Forelimb muscle (tissue), 1 donor: Measurements from ENCODE around the gene TMEM190. TPM values are rescaled to one million over a fixed set of nuclear protein-coding genes. Genes with fewer than 3 reads are reported as not detected.
"Not testable (repeated sequence)": the region's sequence is repeated elsewhere in the genome, so short reads cannot be mapped to it uniquely, and the experiment has no call there.

Source experiments
- DNase-seq: peaks from one replicate; pipeline ENCODE4 v3.0.0-alpha.2; 2013; ENCODE audit warnings: low read depth
- polyA plus RNA-seq: library from polyadenylated mRNA; unstranded; fragments of 120-200 nt; gene quantifications from one replicate; pipeline ENCODE4 v1.2.1, GENCODE V29; 2013; ENCODE audit not compliant: insufficient read length

The TMEM190 gene
- polyA plus RNA-seq, 1 donor = not detected

DNA sequence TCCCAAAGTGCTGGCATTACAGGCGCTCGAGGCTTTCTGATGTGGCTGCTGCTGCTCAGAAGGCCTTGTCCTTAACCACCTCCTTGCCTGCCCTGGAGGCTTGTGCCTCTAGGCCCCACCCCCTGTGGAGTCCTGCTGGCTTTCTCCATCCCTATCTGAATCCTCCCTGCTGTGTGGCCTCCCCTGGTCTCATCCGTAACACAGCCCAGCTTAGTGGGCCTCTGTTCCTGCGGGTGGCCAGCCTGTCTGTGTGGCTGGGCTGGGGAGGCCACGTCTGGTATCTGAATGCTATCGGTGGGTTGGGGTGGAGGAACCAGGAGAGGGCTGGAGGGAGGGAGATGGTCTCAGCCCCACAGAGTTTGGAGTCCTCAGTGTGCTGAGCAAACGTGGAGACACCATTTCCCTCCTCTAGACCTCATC lies 13.8 kb downstream of the TMEM190 start:
- no peak for DNase-seq

DNA sequence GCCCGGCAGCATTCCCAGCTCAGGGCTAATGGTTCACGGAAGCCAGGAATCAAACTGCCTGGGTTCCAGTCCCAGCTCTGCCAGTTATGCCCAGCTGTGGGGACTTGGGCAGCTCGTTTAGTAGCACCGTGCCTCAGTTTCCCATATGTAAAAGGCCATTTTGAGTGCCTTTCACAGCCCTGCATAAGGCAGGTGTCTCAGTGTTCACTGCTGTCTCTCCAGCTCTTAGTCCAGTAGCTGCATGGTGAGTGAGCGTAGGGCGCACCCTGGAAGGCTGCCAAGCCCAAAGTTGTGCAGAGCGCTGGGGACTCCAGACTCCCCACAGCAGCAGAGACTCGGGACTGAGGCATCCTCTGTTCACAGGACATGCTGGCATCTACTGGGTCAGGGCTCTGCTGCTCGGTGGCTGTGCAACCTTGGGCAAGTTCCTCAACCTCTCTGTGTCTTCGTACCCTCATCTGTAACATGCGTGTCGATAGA lies 14.6 kb downstream of the TMEM190 start:
- DNase-seq = no peak

DNA sequence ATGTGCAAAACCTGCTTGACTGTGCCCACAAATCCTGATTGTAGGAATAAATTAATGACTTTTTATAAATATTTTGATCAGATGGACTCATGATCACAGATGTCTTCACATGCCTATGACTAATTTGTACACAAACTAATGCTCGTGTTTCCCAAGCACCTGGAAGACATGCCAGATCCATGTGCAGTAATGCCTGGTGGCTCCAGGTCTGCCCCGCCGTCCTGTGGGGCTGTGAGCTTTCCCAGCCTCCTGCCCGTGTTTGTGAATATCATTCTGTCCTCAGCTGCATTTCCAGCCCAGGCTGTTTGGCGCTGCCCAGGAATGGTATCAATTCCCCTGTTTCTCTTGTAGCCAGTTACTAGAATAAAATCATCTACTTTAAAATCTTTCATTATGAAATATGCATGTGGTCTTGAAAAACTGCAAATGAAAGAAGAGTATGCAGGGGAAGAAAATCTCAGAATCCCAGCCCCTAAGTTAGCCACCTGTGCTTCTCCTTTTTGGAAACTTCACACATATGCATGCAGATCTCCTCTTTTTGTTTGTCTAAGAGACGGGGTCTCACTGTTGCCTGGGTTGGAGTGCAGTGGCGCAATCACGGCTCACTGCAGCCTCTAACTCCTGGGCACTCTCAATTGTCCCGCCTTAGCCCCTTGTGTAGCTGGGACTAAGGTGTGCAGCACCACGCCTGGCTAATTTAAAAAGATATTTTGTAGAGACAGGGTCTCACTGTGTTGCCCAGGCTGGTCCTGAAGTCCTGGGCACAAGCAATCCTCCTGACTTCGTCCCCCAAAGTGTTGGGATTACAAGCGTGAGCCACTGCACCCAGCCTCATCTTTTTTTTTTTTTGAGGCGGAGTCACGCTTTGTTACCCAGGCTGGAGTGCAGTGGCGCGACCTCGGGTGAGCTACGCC lies 15.3 kb downstream of the TMEM190 start:
- no peak for DNase-seq

DNA sequence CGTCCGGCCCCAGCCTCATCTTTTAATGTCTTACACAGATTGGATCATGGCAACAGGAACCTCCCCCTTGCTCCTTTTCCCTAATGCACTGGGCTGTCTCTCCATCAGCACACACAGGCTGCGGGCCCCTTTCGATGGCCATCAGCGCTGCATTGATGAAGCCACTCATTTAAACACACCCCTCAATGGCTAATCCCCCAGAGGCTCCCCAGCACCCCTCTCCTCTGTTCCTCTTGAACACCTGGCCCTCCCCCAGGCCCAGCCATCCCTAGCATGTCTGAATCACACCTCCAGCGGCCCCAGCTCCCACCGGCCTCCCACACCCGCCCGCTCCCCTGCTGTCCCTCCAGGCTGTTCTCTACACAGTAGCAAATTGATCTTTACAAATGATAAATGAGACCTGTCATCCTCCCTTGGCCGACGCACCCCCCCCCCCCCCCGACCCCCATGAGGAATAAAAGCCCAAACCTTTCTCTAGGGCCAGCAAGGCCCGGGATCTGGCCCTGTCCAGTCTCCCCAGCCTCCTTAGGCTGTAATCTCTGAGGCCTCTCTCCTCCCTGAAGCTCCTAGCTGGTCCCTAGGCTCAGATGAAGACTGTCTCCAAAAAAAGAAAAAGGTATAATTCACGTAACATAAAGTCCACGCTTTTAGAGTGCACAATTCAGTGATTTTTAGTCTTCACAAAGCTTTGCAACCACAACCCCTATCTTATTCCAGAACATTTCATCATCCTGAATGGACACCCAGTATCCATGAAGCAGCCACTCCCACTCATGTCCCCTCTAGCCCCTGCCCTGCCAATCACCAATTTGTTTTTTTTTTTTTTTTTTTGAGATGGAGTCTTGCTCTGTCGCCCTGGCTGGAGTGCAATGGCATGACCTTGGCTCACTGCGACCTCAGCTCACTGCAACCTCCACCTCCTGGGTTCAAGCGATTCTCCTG lies 16.5 kb downstream of the TMEM190 start:
- no peak for DNase-seq

DNA sequence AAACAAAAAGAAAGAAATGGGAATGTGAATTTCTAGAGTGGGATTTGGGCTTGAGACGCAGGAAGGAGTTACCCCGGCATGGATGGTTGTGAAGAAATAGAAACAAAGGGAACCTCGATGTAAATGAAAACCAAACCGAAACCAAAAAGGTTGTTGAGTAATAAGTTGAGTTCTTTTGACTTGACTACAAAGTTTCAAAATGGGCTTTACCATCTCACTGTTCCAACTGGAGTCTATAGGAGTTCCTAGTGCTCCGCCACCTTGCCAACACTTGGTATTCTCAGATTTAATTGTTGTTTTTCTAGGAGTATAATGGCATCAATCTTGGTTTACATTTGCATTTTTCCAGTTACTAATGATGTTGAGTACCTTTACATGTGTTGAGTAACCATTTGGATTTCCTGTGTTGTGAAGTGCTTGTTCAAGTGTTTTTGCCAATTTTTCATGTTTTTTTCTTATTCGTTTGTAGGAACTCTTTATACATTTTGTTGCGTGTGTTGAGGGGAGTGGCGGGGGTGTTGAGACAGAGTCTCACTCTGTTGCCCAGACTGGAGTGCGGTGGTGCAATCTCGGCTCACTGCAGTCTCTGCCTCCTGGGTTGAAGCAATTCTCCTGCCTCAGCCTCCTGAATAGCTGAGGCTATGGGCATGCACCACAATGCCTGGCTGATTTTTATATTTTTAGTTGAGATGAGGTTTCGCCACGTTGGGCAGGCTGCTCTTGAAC lies 21.7 kb downstream of the TMEM190 start:
- DNase-seq = no peak

DNA sequence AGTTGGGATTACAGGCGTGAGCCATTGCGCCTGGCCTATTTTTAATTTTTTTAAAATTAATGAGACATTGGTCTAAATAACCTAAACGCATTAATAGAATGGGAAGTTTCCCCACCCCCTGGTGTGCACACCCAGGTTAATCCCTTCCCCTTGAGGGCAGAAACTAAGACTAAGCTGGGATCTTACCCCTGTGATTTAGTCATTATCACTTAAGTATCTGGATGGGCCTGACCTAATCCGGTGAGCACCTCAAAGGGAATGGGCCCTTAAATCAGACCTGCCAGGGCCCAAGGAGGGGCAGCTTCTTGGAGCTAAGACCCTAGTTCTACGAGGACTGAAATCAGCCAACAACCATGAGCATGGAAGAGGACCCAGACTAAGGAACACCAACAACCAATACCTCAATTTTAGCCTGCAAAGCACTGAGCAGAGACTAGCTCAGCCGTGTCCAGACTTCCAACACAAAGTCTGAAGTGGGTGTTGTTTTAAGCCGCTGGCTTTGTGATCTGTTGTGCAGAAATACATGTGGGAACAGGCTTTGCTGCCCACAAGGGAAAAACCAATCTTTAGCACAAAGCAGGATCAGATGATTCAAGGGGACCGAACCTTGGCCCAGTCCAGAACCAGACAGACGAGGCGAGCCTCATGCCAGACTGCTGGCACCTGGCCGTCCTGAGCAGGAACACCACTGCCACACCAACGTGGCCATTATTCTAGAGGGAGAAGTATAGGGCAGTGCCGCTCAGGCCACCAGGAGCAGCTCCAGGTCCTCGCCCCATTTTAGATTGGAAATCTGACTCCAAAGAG lies 23.9 kb downstream of the TMEM190 start:
- no peak for DNase-seq

DNA sequence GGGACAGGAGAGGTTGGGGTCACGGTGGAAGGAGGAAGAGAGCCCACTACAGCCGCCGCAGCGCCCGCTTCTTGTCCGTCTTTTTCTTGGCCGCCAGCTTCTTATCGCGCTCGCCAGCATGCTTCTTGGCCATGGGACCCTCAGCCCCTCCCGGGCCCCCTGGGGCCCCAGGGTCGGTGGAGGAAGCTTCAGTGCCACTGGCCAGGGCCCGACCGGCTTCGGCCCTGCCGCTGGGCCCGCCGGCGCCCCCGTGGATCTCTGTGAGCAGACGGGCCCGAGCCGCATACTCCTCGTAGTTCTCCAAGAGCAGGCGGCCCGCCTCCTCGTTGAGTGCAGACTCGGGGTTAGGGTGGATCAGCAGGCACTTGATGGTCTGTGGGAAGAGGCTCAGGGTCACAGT lies 24.8 kb downstream of the TMEM190 start:
- not testable (repeated sequence) for DNase-seq

DNA sequence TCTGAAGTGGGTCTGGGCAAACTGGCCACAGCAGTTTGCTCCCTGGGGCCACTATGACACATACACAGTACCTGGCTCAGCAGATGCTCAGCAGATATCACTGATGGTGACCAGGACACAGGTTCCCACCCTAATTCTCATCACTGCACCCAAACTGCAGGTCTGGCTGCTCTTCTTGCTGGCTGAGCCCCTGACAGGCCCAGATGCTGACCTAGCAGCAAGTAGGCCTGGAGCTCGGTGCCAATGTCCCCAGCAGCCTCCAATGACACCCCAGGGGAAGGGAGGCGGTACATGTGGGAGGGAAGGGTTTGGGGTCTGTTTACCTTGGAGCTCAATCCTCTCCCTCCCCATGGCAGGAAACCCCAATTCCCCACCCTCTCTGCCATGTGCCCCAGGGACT lies 25.9 kb downstream of the TMEM190 start:
- DNase-seq = no peak

DNA sequence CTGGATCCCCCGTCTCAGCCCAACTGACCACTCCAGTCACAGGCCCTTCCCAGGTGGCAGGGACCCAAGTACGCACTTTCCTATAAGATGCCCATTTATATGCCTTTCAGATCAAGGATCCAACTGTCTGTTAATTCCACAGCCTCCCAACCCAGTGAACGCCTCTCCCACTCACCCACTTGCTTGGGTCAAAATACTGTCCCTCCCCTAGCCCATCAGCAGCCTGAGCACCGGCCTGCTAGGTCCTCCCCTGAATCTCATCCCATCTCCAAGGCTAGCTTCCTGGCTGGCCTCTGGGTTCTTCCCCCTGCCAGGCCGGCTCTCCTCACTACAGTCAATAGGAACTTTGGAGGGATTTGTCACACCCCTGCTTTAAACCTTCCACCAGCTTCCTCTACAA lies 29.0 kb downstream of the TMEM190 start:
- DNase-seq = no peak

DNA sequence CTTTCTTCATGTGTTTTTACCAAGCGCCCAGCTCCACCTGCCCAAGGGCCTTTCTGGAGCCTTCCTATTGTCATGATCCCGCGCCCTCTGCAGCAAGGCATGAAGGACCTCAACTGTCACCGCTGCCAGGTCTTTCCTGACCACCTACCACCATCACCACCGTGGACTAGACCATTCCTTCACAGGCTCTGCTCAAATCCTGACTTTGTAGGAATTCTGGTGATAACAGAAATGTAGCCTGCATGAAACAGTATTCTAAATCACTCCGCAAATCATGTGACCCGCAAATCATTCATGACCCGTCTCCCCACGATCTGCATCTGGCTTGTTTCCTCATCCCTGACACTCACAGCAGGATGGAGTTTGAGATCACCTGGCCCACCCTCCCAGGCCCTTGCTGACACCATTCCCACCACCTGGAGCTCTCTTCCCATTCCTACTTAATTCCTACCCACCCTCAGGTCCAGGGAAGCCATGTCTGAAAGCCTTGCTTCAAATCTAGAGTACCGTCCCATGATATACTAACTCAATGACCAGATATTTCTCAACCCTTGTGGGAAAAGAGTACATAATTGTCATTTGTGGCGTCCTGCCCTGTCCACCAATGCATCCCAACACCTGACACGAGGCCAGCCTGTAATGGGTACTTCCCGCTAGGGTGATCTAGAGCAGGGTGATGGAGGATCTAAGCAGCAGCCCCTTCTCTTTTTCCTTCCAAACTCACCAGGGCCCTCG lies 29.6 kb downstream of the TMEM190 start:
- no peak for DNase-seq

DNA sequence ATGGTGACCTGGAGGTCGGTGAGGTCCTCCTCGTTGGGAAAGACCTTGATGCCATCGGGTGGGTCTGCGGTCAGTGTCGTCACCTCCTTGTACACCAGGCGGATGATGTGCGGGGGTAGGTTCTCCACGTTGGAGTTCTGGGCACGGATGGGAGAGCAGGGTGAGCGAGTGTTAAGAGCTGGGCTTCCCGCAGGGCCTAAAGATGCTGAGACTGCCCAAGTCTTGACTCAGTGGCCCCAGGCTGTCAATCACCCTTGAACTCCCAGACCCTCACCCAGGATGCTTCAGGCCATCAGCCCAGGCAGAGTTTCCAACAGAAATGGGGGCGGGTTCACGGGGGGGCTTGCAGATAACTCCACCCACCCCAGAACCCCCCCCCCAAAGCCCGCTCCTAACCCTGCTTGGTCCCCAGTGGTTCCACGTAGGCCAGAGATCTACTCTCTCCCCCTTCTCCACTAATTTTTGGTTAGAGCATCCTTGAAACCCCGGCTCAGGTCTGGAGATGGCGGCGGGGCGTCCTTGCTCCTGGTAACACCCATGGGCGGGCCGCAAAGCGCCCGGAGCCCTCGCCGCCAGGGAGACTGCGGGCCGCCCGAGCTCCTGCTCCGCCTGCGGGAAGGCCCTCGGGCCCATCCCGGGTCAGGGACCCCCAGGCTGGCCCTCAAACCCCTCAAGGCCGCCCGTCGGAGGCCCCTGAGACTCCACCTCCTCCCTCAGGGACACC lies 30.4 kb downstream of the TMEM190 start:
- DNase-seq = no peak

DNA sequence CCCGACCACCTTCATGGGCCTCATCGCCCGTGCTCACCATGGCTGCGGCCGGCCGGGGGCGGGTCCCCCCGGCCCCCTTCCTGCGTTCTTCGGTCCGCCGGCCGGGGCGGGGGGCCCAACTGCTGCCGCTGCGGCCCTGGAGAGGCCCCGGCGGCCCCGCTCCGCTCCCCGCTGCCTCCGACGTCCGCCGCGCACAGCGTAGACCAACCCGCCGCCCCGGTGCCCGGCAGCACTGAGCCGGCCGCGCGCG lies 30.8 kb downstream of the TMEM190 start, which contains the start of gene UBE2S:
TSS of gene UBE2S (minus strand) at position 239 of the 250 bp plus-strand sequence. CDS start at position 40, 199 bp downstream.
- not testable (repeated sequence) for DNase-seq

DNA sequence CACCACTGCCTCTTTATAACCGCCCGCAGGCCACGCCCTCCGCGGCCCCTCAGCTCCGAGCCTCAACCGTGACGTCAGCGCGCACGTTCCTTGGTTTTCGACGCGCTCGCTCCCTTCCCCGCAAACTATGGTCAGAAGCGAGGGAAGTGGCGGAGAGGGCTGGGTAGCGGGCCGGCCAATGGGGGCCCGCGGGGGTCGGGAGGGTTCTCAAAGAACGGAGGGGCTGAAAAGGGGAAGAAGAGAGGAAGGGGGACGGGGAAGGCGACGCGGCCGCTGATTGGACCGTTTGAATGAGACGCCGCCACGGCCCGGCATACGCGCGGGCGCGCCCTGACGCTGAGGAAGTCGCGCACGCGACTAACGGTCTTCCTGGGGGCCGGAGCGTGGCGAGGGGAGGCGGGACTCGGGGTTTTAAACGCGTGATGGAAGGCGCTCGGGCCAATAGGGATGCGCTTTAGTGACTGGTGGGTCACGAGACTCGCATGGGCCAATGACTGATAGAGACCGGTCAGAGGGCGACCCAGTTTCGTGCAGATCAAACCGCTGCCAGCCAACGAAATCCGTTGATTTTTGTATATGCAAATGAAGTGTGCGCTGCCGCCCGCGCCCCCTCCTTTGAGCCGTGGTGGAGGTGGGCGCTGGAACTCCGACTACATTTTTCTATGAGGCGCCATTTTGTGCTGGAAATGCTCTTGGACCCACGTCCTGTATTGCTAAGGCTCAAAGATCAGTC lies 31.3 kb downstream of the TMEM190 start:
- peak; percentile 97 for DNase-seq

DNA sequence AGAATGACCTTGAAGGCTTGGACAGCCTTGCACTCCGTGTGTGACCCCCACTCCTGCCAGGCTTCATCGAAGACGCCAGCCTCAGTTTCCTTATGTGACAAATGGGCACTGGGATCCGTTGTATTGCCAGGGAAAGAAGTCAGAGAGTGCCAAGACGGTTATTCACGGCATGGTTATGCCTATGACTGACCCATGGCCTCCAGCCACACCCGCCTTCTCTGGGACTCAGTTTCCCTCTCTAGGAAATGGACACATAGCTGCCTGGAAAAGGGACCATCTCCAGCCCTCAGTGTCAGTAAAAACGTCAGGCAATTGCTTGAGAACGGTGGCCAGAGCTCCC lies 31.9 kb downstream of the TMEM190 start:
- no peak for DNase-seq

DNA sequence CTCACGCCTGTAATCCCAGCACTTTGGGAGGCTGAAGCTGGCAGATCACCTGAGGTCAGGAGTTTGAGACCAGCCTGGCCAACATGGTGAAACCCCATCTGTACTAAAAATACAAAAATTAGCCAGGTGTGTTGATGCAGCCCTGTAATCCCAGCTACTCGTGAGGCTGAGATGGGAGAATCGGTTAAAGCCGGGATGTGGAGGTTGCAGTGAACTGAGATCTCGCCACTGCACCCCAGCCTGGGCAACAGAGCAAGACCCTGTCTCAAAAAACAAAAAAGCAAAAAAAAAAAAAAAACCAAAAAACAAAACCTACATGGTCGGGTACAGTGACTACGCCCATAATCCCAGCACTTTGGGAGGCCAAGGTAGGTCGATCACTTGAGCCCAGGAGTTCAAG lies 32.6 kb downstream of the TMEM190 start:
- not testable (repeated sequence) for DNase-seq

DNA sequence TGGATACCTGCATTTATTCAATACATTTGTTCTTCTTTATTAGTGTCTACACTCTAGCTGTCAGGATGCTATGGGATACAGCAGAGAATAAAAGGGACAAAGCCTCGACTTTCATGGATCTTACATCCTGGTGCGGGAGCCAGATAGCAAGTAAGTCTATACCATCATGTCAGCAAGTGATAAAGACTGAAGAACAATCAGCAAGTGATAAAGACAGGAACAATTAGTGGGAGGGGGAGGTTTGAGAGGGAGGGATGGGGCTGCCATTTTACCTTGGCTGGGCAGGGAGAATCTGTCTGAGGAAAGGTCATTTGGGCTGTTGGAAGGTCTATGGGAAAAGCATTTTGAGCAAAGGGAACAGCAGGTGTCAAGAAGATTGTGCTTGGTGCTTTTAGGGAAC lies 33.5 kb downstream of the TMEM190 start:
- no peak for DNase-seq

DNA sequence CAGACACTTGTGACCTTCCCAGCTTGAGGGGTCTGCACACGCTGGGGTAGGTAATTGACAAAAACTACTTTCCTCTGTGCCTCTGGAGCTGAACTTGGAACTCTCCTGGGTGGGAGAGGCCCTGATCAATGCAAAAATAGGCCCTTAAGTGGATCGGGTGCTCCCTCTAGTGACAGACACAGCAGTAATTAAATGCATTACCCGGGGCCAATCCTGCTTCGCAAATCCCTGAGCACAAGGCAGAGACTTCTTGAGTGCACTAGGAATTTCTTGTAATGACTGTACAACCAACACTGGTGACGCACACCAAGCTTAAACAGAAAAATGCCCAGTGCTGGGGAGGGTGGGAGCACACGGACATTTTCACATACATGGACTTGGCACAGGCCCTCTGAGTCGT lies 41.6 kb downstream of the TMEM190 start:
- DNase-seq = peak; percentile 60

DNA sequence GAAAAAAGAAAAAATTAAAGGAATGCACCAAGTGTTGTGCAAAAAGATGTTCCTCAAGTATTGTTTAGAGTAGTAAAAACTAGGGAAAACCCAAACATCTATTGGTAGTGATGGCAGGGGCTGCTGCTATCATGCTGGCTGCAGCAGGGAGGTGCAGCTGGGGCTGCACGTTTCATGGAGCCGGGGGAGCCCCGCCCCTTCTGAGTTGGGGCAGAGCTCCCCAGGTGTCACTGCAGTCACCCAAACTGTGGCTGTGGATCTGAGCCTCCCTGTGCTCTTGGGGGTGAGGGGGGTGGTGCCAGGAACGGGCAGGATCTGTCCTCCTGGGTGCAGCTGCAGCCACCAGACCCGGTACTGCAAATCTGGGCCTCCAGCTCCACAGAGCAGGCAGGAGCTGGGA lies 42.5 kb downstream of the TMEM190 start:
- DNase-seq = no peak

DNA sequence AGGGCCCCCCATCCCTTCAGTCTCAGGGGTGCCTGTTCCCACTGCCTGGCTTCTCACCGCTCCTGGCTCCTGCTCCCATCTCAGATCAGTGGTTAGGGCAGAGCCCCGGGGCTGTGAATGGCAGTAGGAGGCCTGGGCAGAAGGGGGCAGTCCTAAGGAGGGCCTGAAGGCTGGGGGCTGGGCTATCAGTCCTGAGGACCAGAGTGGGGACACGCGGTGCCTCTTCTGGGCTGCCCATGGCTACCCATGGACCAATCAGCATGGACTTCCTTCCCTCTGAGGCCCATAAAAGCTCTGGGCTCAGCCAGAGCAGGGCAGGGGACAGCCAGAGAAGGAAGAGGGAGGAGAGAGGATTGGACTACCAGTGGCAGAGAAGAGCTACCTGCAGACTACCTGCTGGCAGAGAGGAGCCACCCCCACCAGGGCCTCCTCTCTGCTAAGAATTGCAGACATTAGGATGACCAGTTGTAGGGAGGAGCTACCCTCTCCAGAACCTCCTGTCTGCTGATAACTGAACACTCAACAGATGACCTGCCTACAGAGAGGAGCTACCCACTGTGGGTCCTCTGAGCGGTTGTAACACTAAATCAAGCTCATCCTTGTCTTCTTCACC lies 43.1 kb downstream of the TMEM190 start:
- no peak for DNase-seq
